Endodermal cell (in vitro differentiated cells): ENCODE results near the gene LRGUK. TPM values are rescaled to one million over a fixed set of nuclear protein-coding genes. Genes with fewer than 3 reads are reported as not detected.

Source experiments
- DNase-seq: peaks from one replicate; pipeline ENCODE4 v3.0.0-alpha.2; 2017
- H3K27ac ChIP-seq: 2 replicates; pipeline ENCODE4 v1.5.1; 2013; ENCODE audit warnings: mild to moderate bottlenecking, low read depth, low read length, moderate library complexity
- H3K27me3 ChIP-seq: 2 replicates; pipeline ENCODE4 v1.6.1; 2013; ENCODE audit warnings: mild to moderate bottlenecking, low read length, moderate library complexity; ENCODE audit not compliant: insufficient read depth, control insufficient read depth, poor library complexity, severe bottlenecking
- H3K36me3 ChIP-seq: 2 replicates; pipeline ENCODE4 v1.7.0; 2013; ENCODE audit warnings: mild to moderate bottlenecking, low read length, moderate library complexity; ENCODE audit not compliant: control insufficient read depth, insufficient read depth
- H3K4me1 ChIP-seq: one replicate; pipeline ENCODE4 v1.7.0; 2013; ENCODE audit warnings: low read length; ENCODE audit not compliant: control insufficient read depth, insufficient read depth
- H3K4me3 ChIP-seq: 2 replicates; pipeline ENCODE4 v1.5.1; 2013; ENCODE audit warnings: mild to moderate bottlenecking, low read length, moderate library complexity
- H3K9ac ChIP-seq: 2 replicates; pipeline ENCODE4 v1.6.1; 2013; ENCODE audit warnings: mild to moderate bottlenecking, low read length, moderate library complexity; ENCODE audit not compliant: poor library complexity, severe bottlenecking; ENCODE audit errors: extremely low read depth
- H3K9me3 ChIP-seq: 2 replicates; pipeline ENCODE4 v1.6.1; 2013; ENCODE audit warnings: mild to moderate bottlenecking, low read length, moderate library complexity; ENCODE audit not compliant: control insufficient read depth
- H3K27ac Mint-ChIP-seq: 2 replicates; pipeline ENCODE4 v1.8.0; 2020; ENCODE audit warnings: mixed read lengths
- H3K27me3 Mint-ChIP-seq: 2 replicates; pipeline ENCODE4 v1.8.0; 2021; ENCODE audit warnings: mild to moderate bottlenecking, mixed read lengths; ENCODE audit not compliant: insufficient read depth
- H3K36me3 Mint-ChIP-seq: 2 replicates; pipeline ENCODE4 v1.8.0; 2020; ENCODE audit warnings: low read depth, mixed read lengths
- H3K4me1 Mint-ChIP-seq: 2 replicates; pipeline ENCODE4 v1.8.0; 2020; ENCODE audit warnings: mixed read lengths
- H3K4me3 Mint-ChIP-seq: 2 replicates; pipeline ENCODE4 v1.8.0; 2020; ENCODE audit warnings: mild to moderate bottlenecking, moderate library complexity, mixed read lengths
- H3K9me3 Mint-ChIP-seq: 2 replicates; pipeline ENCODE4 v1.8.0; 2020; ENCODE audit warnings: mild to moderate bottlenecking, mixed read lengths
- CTCF ChIP-seq: fragments of 200-600 bp; sonication (generic); conservative IDR thresholded peaks from 2 replicates; pipeline ENCODE4 v1.5.0; 2021; ENCODE audit warnings: antibody characterized with exemption, mild to moderate bottlenecking
- WGBS, 2 experiments: methylation state at CpG; one replicate each; pipeline versions ENCODE4 v1.1.5 to v1.1.7; 2013; ENCODE audit warnings: missing lambda C conversion rate in 2 of 2, mixed read lengths in 1 of 2; ENCODE audit not compliant: insufficient coverage in 1 of 2, insufficient read length in 1 of 2; 5-methylcytosine and 5-hydroxymethylcytosine counted together
- total RNA-seq, 2 donors: library from RNA; stranded (reverse); fragmentation: NEBNext Ultra II Directional in 1 of 2; extraction: Animal tissue kit (Norgen Biotek cat#: 25700) in 1 of 2; gene quantifications; 2 replicates in 1 of 2; 3 replicates in 1 of 2; pipeline ENCODE4 v1.2.1, GENCODE V29; 2021

Gene LRGUK
- total RNA-seq, 2 donors from 2014 or later: 0.89 to 1.3 TPM

GRCh38 chr7:134287916-134288659, 160.9 kb downstream of the LRGUK start:
- TF ChIP-seq CTCF: no peak
- Histone ChIP-seq H3K9ac (no peak overlapping the region), H3K36me3 (no peaks in the 10 kb centered on the region), H3K9me3 (no peaks in the 10 kb centered on the region), H3K4me3 (no peak overlapping the region), H3K27me3 (no peaks in the 10 kb centered on the region), H3K4me1 (no peaks in the 10 kb centered on the region), H3K27ac (no peak overlapping the region)
- H3K27me3 Mint-ChIP-seq: no peaks in the 10 kb centered on the region
- H3K4me3 Mint-ChIP-seq: no peak overlapping the region
- no peak overlapping the region for H3K27ac Mint-ChIP-seq
- no peak for DNase-seq
- no peaks in the 10 kb centered on the region for H3K9me3 Mint-ChIP-seq
- H3K4me1 Mint-ChIP-seq: peaks cover 7% of the 10 kb centered on the region
- H3K36me3 Mint-ChIP-seq: peaks cover 9% of the 10 kb centered on the region
- WGBS, 2 experiments: 94 to 96% methylated on average over 8 to 12 of the region's 12 CpGs

GRCh38 chr7:134289423-134289822, 162.3 kb downstream of the LRGUK start:
- Mint-ChIP-seq H3K9me3 (no peaks in the 10 kb centered on the region), H3K27ac (no peak overlapping the region), H3K36me3 (peaks cover 17% of the 10 kb centered on the region), H3K4me3 (no peak overlapping the region), H3K27me3 (no peaks in the 10 kb centered on the region), H3K4me1 (no peaks in the 10 kb centered on the region)
- no peak for TF ChIP-seq CTCF
- no peak for DNase-seq
- Histone ChIP-seq H3K9me3 (no peaks in the 10 kb centered on the region), H3K36me3 (peaks cover 4% of the 10 kb centered on the region), H3K4me1 (no peaks in the 10 kb centered on the region), H3K9ac (no peak overlapping the region), H3K27me3 (no peaks in the 10 kb centered on the region), H3K27ac (no peak overlapping the region), H3K4me3 (no peak overlapping the region)
- 96% methylated on average over 5 to 7 of the region's 7 CpGs for WGBS, 2 experiments

- H3K4me3 ChIP-seq: no peak overlapping the region
- TF ChIP-seq CTCF: no peak
- no peaks in the 10 kb centered on the region for H3K27me3 ChIP-seq
- H3K9ac ChIP-seq: no peak overlapping the region
- H3K9me3 Mint-ChIP-seq: no peaks in the 10 kb centered on the region
- peaks cover 21% of the 10 kb centered on the region for H3K36me3 Mint-ChIP-seq
- H3K9me3 ChIP-seq: no peaks in the 10 kb centered on the region
- DNase-seq: no peak
- no peaks in the 10 kb centered on the region for H3K4me1 Mint-ChIP-seq
- H3K27ac ChIP-seq: no peak overlapping the region
- 90 to 100% methylated on average over 1 to 2 of the region's 2 CpGs for whole genome bisulfite sequencing, 2 experiments
- H3K4me1 ChIP-seq: no peaks in the 10 kb centered on the region
- no peaks in the 10 kb centered on the region for H3K27me3 Mint-ChIP-seq
- peaks cover 8% of the 10 kb centered on the region for H3K36me3 ChIP-seq
- H3K27ac Mint-ChIP-seq: no peak overlapping the region
- no peak overlapping the region for H3K4me3 Mint-ChIP-seq
Measured at GRCh38 chr7:134289841-134290240, 162.7 kb downstream of the LRGUK start.
